ENCODE data around the gene TSC22D4. TPM values are rescaled to one million over a fixed set of nuclear protein-coding genes. Genes with fewer than 3 reads are reported as not detected.
A peak's percentile ranks its signal among the peaks of the same experiment; 100 is the strongest.

Gene TSC22D4
- total RNA-seq, 4 donors from 2014 or later, result 17.6 to 40.3 (median 19.5) TPM

DNA sequence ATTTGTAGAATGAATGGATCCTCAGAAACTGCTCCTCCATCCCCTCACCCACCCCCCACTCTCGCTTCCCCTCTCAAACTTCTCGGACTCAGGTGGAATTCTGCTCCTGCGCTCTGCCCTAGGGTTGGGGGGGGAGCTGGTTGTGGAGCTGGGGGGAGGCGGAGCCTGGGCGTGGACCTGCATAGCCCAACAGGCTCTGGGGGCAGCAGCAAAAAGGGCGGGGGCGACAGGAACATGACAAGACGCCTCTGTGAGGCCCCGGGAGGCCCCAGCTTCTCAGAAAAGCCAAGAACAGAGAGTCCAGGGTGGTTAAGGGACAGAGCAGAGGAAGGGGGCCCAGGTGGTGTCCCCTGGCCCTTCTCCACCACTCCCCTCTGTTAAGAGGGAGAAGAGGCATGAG lies 3.5 kb downstream of the TSC22D4 start:
- H3K27me3 ChIP-seq, result no peaks in the 10 kb centered on the region
- DNase-seq, result peak in 1 of 2 donors; percentile 48
- peak overlapping the region; percentile 16 to 78 for H3K4me3 ChIP-seq
- H3K36me3 ChIP-seq, result no peaks in the 10 kb centered on the region
- H3K9me3 ChIP-seq, result no peaks in the 10 kb centered on the region
- intact Hi-C loops (cut with DNase I; ENCODE audit: low total_unique reads), result no loop called here
- peak overlapping the region; percentile 82 to 94 for H3K27ac ChIP-seq
- TF ChIP-seq POLR2A (IDR thresholded peaks at IDR 0.05), result no peak
- H3K4me1 ChIP-seq, result peaks cover 15 to 24% of the 10 kb centered on the region in 2 donors

DNA sequence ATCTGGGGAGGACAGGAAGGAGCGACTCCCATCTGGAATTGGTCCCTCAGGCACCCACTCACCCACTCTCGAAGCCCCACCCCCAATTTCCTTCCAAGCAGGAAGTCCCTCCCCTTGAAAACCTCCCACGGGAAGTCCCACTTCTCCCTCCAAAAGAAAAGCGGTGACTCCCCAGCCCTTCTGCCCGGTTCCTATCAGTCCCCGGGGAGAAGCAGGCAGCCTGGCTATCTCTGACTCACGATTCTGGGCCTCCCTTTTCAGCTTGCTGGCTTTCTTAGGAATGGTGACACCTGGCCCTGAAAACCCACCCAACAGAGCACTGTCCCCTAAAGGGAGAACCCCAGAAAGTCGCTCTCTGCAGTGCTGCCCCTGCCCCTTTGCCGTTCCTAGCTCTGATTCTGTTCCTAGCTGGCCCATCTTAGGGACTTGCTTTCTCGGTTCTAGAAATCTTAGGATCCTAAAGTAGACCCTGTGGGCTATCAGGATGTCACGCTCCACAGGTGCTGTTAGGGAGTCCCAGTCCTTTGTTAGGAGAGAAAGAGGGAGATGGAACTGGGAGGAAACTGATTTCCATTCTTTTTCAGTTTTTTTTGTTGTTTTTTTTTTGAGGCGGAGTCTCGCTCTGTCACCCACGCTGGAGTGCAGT lies 6.0 kb downstream of the TSC22D4 start:
- Histone ChIP-seq H3K36me3 (no peaks in the 10 kb centered on the region), H3K9me3 (no peaks in the 10 kb centered on the region), H3K27ac (peak overlapping the region; percentile 77 to 78), H3K27me3 (no peaks in the 10 kb centered on the region), H3K4me3 (no peak overlapping the region), H3K4me1 (peaks cover 15 to 24% of the 10 kb centered on the region in 2 donors)
- TF ChIP-seq, protein P1, sequence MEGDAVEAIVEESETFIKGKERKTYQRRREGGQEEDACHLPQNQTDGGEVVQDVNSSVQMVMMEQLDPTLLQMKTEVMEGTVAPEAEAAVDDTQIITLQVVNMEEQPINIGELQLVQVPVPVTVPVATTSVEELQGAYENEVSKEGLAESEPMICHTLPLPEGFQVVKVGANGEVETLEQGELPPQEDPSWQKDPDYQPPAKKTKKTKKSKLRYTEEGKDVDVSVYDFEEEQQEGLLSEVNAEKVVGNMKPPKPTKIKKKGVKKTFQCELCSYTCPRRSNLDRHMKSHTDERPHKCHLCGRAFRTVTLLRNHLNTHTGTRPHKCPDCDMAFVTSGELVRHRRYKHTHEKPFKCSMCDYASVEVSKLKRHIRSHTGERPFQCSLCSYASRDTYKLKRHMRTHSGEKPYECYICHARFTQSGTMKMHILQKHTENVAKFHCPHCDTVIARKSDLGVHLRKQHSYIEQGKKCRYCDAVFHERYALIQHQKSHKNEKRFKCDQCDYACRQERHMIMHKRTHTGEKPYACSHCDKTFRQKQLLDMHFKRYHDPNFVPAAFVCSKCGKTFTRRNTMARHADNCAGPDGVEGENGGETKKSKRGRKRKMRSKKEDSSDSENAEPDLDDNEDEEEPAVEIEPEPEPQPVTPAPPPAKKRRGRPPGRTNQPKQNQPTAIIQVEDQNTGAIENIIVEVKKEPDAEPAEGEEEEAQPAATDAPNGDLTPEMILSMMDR (IDR thresholded peaks at IDR 0.05), result no peak
- TF ChIP-seq POLR2A (IDR thresholded peaks at IDR 0.05), result no peak
- intact Hi-C loops (cut with DNase I; ENCODE audit: low total_unique reads), result loop anchor here (5.0 kb wide), 1 partner anchor 84 kb away; no protein-coding TSS in a partner anchor
- DNase-seq, result peak; percentile 63 to 65

DNA sequence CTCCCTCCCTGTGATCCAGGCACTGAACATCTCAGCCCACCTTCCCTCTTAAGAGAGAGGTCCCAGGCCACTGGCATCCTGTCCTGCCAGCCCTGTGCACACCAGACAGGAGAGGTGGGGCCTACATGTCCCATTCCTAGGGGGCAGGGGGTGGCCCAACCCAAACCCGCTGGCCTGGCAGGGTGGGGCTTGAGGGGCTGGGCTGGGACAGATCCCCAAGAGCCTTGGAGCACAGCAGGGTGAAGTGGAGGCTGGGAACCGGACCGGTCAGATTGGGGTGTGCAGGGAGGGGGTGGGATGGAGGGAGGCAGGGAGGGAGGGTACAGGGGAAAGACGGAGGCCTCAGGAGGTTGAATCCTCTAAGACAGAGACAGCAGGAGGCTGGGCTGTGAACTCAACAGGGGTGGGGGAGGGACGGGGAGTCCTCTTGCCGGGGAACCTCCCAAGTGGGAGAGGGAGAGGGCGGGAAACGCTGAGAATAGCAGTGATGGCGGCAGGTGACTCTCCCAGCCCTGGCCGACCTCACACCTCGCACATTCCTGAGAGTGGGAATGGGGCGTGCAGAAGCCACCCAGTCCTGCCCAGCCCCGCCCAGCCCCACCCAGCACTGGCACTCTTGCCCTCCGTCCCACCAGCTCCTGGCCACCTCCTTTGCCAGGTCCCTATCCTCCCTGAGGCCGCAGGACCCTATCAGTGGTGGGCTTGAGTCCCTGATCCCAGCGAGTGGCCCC lies 6.7 kb downstream of the TSC22D4 start:
- Histone ChIP-seq H3K9me3 (no peaks in the 10 kb centered on the region), H3K4me1 (peaks cover 15 to 24% of the 10 kb centered on the region in 2 donors), H3K27ac (peak overlapping the region; percentile 77 to 78), H3K36me3 (no peaks in the 10 kb centered on the region), H3K27me3 (no peaks in the 10 kb centered on the region), H3K4me3 (no peak overlapping the region)
- TF ChIP-seq POLR2A (IDR thresholded peaks at IDR 0.05), result no peak
- TF ChIP-seq, protein P1 (IDR thresholded peaks at IDR 0.05), result no peak
- intact Hi-C loops (cut with DNase I; ENCODE audit: low total_unique reads), result loop anchor here (5.0 kb wide), 1 partner anchor 85 kb away; no protein-coding TSS in a partner anchor
- peak in 1 of 2 donors; percentile 32 for DNase-seq

DNA sequence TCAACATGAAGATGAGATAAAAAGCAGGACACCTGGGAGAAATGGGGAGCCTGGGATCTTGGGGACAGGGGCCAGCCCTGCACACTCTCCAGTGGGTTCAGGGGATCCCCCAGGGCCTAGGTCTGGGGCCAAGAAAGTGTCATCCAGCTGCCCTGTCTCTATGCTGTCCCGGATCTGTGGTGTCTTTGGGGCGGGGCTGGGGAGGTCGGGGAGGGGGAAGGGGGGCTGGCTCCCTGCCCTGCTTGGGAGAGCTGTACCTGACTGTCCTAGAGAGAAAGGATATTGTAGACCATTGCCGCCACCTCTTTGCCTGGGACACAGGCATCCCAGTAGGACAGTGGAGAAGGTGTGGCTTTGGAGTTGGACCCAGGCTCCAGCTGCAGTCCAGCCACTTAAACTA lies 8.0 kb downstream of the TSC22D4 start:
- intact Hi-C loops (cut with DNase I; ENCODE audit: low total_unique reads), result loop anchor here (5.0 kb wide), 1 partner anchor 86 kb away; no protein-coding TSS in a partner anchor
- no peak overlapping the region for H3K4me3 ChIP-seq
- DNase-seq, result no peak
- no peak overlapping the region for H3K27ac ChIP-seq
- TF ChIP-seq POLR2A (IDR thresholded peaks at IDR 0.05), result no peak
- TF ChIP-seq, protein P1 (IDR thresholded peaks at IDR 0.05), result no peak
- no peaks in the 10 kb centered on the region for H3K9me3 ChIP-seq
- peaks cover 10 to 21% of the 10 kb centered on the region in 2 donors for H3K4me1 ChIP-seq
- no peaks in the 10 kb centered on the region for H3K36me3 ChIP-seq
- no peaks in the 10 kb centered on the region for H3K27me3 ChIP-seq

DNA sequence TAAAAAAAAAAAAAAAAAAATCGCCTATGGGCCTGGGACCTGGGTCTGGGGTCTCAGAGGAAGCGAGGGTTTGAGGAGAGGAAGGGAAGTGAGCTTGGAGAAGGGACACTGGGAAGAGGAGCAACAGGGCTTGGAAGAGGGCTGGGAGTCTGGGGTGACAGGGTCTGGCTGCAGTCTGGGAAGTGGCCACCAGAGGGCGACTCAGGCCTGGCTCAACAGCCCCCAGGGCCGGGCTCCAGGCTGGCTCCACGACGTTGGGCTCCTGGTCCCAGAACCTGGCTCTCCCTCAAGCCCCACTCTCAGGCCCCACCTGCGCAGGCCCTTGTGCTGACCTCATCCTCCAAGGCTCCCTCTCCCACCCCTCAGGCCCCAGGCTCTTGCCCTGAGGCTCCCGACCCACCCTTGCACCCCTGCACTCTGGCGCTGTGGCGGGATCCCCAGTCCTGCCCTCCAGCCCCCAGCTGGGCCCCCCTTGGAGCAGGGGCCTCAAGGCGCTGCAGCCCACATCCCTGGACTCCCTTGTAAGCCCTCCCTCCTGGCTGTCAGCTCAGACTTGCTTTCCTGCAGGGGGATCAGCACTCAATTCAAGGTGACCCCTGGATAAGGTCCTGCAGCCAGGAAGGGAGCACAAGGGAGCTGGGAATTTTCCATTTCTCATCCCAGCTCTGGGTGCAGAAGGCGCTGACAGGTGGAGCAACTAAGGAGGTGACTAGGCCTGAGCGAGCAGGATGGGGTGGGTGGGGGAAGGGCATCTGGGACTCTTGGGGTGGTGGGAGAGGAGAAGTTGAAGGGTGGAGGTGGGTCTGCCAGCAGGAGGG lies 9.6 kb downstream of the TSC22D4 start:
- Histone ChIP-seq H3K4me1 (peaks cover 10 to 22% of the 10 kb centered on the region in 2 donors), H3K36me3 (no peaks in the 10 kb centered on the region), H3K27ac (peak overlapping the region; percentile 47 to 68), H3K4me3 (no peak overlapping the region), H3K27me3 (no peaks in the 10 kb centered on the region), H3K9me3 (no peaks in the 10 kb centered on the region)
- DNase-seq, result peak; percentile 89 to 90
- intact Hi-C loops (cut with DNase I; ENCODE audit: low total_unique reads), result loop anchor here (5.0 to 10.0 kb wide), 2 partner anchors 88 to 215 kb away; no protein-coding TSS in a partner anchor
- no peak for TF ChIP-seq POLR2A (IDR thresholded peaks at IDR 0.05)
- TF ChIP-seq, protein P1 (IDR thresholded peaks at IDR 0.05), result peak; percentile 89 to 97 (median 96)

All from uterus (tissue), 4 donors.